Vagina (tissue), 2 donors: Measurements from ENCODE around the gene CASZ1. TPM values are rescaled to one million over a fixed set of nuclear protein-coding genes. Genes with fewer than 3 reads are reported as not detected.

Source experiments
- DNase-seq, 2 donors: peaks; one replicate each; pipeline ENCODE4 v3.0.0-alpha.2; 2017; ENCODE audit errors: extremely low spot score in 2 of 2
- H3K27ac ChIP-seq: fragments of 200-600 bp; sonication (generic); one replicate; pipeline ENCODE4 v1.5.1; 2019
- H3K27me3 ChIP-seq: fragments of 200-600 bp; sonication (generic); one replicate; pipeline ENCODE4 v1.5.1; 2019
- H3K36me3 ChIP-seq, 2 donors: fragments of 200-600 bp; sonication (generic); one replicate each; pipeline ENCODE4 v1.5.1; 2017 to 2019
- H3K4me1 ChIP-seq: fragments of 200-600 bp; sonication (generic); one replicate; pipeline ENCODE4 v1.5.1; 2019
- H3K4me3 ChIP-seq, 2 donors: fragments of 200-600 bp; sonication (generic); 1 replicate in 1 of 2; 2 replicates in 1 of 2; pipeline ENCODE4 v1.5.1; 2016 to 2019
- H3K9me3 ChIP-seq: fragments of 200-600 bp; sonication (generic); one replicate; pipeline ENCODE4 v1.5.1; 2019
- CTCF ChIP-seq, 3 experiments: fragments of 450-650 bp in 2 of 3; fragments of 200-600 bp in 1 of 3; sonication (generic) in 1 of 3; IDR thresholded peaks; one replicate each; pipeline ENCODE4 v1.5.1; 2017 to 2019; ENCODE audit warnings: antibody characterized with exemption in 3 of 3, mild to moderate bottlenecking in 2 of 3, moderate library complexity in 2 of 3
- POLR2A ChIP-seq, 2 donors: fragments of 450-650 bp; IDR thresholded peaks; one replicate each; pipeline ENCODE4 v1.6.1; 2017; ENCODE audit warnings: antibody characterized with exemption in 2 of 2, mild to moderate bottlenecking in 2 of 2, moderate library complexity in 2 of 2
- POLR2AphosphoS5 ChIP-seq, 2 donors: sonication (generic); formaldehyde crosslinking; IDR thresholded peaks; one replicate each; pipeline ENCODE4 v1.9.0; 2017; ENCODE audit warnings: antibody characterized with exemption in 2 of 2, mild to moderate bottlenecking in 2 of 2, low read depth in 1 of 2; ENCODE audit not compliant: insufficient read depth in 1 of 2
- intact Hi-C: fragments of 100-400 bp; cut with DNase I; formaldehyde crosslinking; loops from one replicate; pipeline ENCODE4 v1.15.1; 2023
- total RNA-seq: library from RNA; depleted of rRNA; stranded (reverse); fragments of >200 nt; gene quantifications from one replicate; pipeline ENCODE4 v1.2.3, GENCODE V29; 2016

CASZ1 gene
- total RNA-seq, 1 donor from 2014 or later: 30.7 TPM

GRCh38 chr1:10667861-10668761 lies 128.3 kb downstream of the CASZ1 start:
- TF ChIP-seq CTCF (IDR thresholded peaks at IDR 0.05) (no peak), POLR2AphosphoS5 (IDR thresholded peaks at IDR 0.05; ENCODE audit: insufficient read depth in 1 of 2, low read depth in 1 of 2) (no peak), POLR2A (IDR thresholded peaks at IDR 0.05) (no peak)
- Histone ChIP-seq H3K27ac (no peak overlapping the region), H3K4me3 (no peak overlapping the region), H3K9me3 (no peaks in the 10 kb centered on the region), H3K27me3 (no peaks in the 10 kb centered on the region), H3K36me3 (no peaks in the 10 kb centered on the region), H3K4me1 (peaks cover 34% of the 10 kb centered on the region)
- intact Hi-C loops: no loop called here
- no peak for DNase-seq

DNA sequence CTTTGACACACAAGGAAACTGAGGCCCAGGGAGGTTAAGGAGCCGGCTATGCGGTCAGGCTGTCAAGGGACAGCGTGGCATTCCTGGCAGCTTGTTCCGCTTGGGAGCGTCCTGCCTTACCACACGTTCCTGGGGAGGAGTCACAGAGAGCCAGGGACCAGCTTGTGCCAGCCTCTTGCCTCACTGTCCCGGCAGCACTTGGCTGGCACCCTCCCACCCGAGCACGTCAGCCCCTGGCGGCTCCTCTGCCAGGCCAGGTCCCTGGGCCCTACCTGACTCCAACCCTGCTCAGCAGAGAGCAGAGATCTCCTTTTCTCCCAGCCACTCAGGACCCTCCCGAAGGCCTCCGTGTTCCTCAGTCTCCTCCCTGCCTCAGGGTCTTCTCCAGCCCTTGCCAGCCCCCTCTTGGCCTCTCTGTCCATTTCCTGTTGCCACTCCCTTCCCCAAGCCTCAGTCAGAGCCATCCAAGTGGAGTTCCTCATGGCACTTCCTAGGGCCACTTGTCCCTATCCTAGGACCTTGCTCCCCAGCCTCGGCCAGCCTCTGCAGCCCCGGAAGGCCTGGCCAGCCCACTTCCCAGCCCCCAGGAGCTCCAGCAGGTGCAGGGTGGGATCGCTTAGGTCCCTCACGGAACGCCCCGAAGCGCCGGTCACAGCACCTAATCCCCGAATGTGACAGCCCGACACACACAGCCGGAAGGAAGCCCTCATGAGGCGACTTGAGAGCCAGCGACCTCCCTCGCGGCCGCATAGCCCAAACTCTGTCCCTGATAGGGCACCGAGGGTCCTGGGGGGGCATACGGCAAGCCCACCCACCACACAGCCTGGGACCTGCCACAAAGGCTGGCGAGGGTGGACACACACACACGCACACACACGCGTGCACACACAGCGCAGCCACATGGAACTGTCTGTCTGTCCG lies 130.3 kb downstream of the CASZ1 start:
- no peak for DNase-seq
- H3K4me1 ChIP-seq: peaks cover 20% of the 10 kb centered on the region
- TF ChIP-seq POLR2A (IDR thresholded peaks at IDR 0.05) (no peak), CTCF (IDR thresholded peaks at IDR 0.05) (no peak), POLR2AphosphoS5 (IDR thresholded peaks at IDR 0.05; ENCODE audit: insufficient read depth in 1 of 2, low read depth in 1 of 2) (no peak)
- no peaks in the 10 kb centered on the region for H3K9me3 ChIP-seq
- no peak overlapping the region for H3K4me3 ChIP-seq
- no peak overlapping the region for H3K27ac ChIP-seq
- no peaks in the 10 kb centered on the region for H3K27me3 ChIP-seq
- H3K36me3 ChIP-seq: no peaks in the 10 kb centered on the region
- intact Hi-C loops: no loop called here

DNA sequence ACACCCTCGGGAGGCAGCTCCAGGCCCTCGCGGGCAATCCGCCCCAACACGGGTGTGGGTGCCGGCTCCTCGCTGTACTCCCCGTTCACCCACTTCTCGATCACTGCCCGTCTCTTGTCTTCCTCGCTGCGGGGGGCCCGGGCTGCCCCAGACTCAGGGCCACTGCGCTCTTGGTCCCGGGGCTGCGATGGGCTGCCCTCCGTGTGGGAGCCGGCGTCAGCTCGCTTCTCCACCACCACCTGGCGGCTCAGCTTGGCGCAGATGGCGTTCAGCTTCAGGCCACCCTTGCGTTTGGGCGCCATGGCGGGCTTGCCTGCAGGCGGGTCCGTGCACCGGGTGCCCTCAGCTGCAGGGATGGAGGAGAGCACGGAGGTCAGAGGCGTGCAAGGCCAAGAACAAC lies 131.2 kb downstream of the CASZ1 start:
- H3K4me3 ChIP-seq: no peak overlapping the region
- no peaks in the 10 kb centered on the region for H3K9me3 ChIP-seq
- no peak for DNase-seq
- H3K36me3 ChIP-seq: no peaks in the 10 kb centered on the region
- no peak overlapping the region for H3K27ac ChIP-seq
- no peaks in the 10 kb centered on the region for H3K27me3 ChIP-seq
- no peak for TF ChIP-seq POLR2A (IDR thresholded peaks at IDR 0.05)
- no peak for TF ChIP-seq POLR2AphosphoS5 (IDR thresholded peaks at IDR 0.05; ENCODE audit: insufficient read depth in 1 of 2, low read depth in 1 of 2)
- TF ChIP-seq CTCF (IDR thresholded peaks at IDR 0.05): no peak
- intact Hi-C loops: no loop called here
- peaks cover 11% of the 10 kb centered on the region for H3K4me1 ChIP-seq

GRCh38 chr1:10664251-10664650 lies 132.2 kb downstream of the CASZ1 start:
- Histone ChIP-seq H3K4me1 (peaks cover 11% of the 10 kb centered on the region), H3K36me3 (no peaks in the 10 kb centered on the region), H3K9me3 (no peaks in the 10 kb centered on the region), H3K27me3 (no peaks in the 10 kb centered on the region), H3K4me3 (no peak overlapping the region), H3K27ac (no peak overlapping the region)
- intact Hi-C loops: no loop called here
- no peak for TF ChIP-seq CTCF (IDR thresholded peaks at IDR 0.05)
- no peak for TF ChIP-seq POLR2A (IDR thresholded peaks at IDR 0.05)
- no peak for TF ChIP-seq POLR2AphosphoS5 (IDR thresholded peaks at IDR 0.05; ENCODE audit: insufficient read depth in 1 of 2, low read depth in 1 of 2)
- DNase-seq: no peak
